HG02798 (cell line): ENCODE data around the gene CSTPP1.
"Not testable (repeated sequence)": the region's sequence is repeated elsewhere in the genome, so short reads cannot be mapped to it uniquely, and the experiment has no call there.

Source experiments
- ATAC-seq: cut with Tn5 transposase; IDR thresholded peaks from one replicate; pipeline ENCODE4 v1.9.1; 2021; ENCODE audit warnings: mild to moderate bottlenecking; ENCODE audit not compliant: unreplicated experiment, poor library complexity

Gene CSTPP1

DNA sequence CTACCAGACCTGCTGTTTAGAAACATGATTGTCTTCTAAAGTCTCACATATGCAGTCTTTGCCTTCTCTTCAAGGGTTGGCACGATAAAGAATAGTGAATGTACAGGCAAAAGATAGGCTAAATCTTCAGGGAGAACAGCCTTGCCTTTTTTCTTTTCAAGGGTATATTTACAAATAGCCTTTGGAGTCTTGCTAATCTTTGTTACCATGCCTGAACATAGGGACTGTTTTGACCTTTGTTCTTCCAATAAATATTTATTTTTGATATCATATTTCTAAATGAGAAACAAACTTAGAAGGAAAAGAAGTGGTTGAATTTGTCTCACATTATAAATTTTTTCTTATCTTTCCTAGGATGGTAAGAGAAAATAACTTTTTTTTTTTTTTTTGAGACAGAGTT lies 12.7 kb downstream of the CSTPP1 start:
- ATAC-seq = no peak

DNA sequence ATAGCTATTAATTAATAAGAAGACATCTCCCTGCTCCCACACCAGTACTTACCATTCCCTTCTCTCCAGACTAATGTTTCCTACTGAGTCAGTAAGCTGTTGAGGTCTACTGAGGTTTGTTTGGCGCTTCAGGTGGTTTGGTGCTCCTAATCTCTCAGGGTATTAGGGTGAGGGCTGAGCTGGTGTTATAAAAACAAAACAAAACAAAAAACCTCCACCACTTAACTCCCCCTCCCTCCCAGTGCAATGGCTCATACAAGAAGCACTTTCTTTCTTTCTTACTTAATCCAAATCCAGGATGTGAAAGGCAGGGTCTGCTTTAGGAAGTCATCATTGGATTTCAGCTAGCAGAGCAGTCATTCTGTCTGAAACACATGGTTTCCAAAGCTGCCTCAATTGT lies 15.3 kb downstream of the CSTPP1 start:
- ATAC-seq = no peak

DNA sequence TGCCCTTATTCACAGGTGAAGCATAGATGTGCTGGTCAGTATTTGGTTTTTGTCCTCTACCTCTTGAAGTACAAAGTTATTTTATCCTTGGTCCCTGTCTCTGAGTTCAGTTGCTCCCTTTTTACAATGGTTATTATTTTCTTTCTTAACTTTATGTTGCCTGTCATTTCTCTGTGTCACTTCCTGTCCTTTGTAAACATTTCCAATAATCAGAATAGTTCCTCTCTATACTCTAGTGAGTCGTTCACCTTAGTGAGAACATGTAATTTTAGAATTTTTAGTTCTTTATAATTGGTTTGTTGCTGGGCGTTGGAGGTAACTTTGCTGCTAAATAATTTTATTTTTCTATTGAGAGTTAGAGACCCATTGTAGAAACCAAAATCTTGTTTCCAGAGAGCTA lies 16.0 kb downstream of the CSTPP1 start:
- no peak for ATAC-seq

DNA sequence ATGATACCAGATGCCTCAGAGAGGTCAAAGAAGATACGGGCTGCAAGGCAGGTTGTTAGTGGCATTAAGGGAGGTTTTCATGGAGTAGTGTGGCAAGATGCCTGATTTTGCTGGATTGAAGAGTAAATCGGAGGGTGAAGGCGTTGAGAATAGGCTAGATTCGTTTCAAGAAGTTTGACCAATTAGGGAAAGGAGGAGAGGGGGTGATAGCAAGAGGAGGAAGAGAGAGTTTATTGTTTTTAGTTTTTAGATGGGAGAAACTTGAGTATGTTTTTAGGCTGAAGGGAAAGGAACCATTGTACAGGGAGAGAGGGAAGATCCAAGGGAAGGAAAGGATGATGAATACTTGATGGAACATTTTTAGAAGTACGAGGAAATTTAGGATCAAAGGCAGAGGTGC lies 16.5 kb downstream of the CSTPP1 start:
- ATAC-seq = no peak

DNA sequence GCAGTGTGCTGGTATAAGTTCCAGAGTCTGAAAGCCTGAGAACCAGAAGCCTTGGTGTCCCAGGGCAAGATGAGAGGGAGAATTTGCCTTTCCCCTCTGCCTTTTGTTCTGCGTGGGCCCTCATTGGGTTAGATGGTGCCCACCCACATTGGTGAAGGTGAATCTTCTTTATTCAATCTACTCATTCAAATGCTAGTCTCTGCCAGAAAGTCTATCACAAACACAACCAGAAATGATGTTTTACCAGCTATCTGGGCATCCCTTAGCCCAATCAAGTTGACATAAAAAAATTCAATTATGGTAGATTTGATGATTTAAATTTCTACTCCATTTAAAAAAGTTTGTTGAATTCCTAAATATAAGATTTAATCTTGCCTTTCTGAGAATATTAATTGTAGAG lies 22.2 kb downstream of the CSTPP1 start:
- ATAC-seq = no peak

DNA sequence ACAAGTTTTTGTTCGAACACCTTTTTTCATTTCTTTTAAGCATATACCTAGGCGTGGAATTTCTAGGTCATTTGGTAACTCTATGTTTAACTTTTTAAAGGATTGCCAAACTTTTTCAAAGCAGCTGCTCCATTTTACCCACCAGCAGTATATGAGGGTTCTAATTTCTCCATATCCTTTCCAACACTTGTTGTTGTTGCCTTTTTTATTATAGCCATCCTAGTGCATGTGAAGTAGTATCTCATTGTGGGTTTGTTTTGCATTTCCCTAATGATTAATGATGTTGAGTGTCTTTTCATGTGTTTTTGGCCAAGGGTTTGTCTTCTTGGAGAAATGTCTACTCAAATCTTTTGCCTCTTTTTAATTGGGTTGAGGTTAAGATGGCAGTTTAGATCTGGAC lies 24.5 kb downstream of the CSTPP1 start:
- ATAC-seq = no peak

DNA sequence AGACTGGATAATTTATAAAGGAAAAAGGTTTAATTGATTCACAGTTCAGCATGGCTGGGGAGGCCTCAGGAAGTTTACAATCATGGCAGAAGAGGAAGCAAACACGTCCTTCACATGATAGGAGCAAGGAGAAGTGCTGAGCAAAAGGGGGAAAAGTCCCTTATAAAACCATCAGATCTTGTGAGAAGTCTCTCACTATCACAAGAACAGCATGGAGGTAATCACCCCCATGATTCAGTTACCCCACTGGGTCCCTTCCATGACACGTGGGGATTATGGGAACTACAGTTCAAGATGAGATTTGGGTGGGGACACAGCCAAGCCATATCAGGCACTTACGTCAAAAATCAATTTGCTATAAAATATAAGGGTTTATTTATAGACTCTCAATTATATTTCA lies 25.3 kb downstream of the CSTPP1 start:
- ATAC-seq = not testable (repeated sequence)

DNA sequence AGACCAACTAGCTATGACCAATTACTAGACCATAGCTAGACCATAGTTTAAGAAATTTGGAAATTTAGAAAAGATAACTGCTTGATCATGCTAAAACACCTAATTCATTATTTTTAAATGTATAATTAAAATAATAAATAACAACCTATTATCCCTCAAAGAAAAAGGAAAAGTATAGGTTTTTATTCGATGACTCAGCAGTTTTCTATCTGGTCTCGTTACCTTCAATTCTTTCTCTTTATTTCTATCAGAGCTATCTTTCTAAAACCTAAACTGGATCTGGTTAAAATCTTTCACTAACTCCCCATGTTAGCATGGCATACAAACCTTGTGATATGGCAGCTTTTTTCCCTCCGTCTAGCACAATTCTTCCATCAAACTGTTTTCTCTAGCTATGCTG lies 27.3 kb downstream of the CSTPP1 start:
- no peak for ATAC-seq

DNA sequence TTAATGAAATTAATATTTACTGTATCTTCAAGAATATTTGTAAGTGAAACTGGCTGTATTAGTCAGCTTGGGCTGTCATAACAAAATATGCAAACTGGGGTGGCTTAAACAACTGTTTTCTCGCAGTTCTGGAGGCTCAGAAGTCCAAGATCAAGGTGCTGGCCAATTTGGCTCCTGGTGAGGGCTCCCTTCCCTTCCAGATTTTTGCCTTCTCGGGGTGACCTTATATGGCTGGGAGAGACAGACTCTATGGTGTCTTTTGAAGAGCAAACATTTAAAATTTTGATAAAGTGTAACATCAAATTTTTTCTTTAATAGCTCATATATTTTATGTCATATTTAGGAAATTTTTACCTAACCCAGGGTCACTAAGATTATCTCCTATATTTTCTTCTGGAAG lies 30.2 kb downstream of the CSTPP1 start:
- no peak for ATAC-seq

DNA sequence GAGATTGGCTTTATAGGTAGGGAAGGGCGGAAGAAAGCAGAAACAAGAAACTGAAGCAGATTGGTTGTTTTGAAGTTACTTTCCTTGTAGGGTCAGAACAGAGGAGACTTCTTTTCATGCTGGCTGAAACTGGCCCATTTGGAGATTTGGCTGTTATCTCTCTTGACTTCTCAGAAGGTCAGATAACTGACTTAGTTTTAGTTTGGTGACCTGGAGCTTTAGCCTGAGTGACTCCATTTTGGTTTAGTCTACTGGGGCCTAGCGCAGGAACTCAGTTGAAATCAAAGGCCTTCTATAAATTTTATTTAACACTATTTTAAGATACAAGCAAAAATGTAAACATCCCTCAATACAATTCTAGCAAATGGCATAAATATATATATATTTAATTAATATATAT lies 31.4 kb downstream of the CSTPP1 start:
- ATAC-seq = no peak

DNA sequence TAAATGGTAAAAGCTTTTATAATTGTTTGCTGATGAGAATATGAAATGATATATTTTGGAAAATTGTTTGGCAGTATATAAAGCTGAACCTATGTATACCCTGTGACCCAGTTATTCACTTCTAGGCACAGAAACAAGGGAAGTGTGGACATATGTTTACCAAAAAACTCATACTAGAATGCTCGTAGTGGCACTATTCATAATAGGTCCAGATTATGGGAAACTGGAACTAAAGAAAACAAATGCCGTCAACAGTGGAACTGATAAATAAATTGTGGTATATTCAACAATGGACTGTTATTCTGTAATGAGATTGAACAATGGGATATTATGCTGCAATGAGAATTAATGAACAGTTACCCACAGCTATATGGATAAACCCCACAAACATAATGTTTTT lies 32.8 kb downstream of the CSTPP1 start:
- ATAC-seq = no peak

DNA sequence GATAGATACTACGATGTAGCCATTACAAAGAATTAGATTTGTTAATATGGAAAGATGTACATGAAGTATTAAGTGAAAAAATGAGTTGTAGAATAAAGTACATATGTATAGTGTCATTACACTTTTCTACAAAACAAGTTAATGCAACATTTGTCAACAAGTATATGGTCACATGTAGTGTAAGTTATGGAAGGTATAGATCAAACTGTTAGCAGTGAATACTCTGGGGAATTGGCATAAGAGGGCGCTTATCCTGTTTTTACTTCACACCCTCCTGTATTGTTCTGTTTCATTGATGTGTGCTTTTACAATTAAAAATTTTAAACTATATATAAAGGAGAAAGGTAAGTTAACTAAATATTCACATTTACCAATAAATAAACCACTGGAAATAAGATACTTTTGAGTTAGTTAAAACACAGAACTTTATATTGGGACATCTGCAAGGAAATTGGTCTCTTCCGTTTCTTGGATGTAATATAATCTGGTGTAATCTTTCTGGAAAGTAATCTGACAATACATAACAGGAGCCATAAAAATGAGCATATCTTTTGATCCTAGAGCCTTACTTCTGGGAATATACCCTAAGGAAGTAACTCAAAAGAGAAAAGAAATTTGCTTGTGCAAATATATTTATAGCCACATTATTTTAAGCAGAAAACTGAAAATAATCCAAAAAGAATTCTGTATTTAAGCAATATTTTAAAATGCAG lies 34.5 kb downstream of the CSTPP1 start:
- ATAC-seq = no peak

DNA sequence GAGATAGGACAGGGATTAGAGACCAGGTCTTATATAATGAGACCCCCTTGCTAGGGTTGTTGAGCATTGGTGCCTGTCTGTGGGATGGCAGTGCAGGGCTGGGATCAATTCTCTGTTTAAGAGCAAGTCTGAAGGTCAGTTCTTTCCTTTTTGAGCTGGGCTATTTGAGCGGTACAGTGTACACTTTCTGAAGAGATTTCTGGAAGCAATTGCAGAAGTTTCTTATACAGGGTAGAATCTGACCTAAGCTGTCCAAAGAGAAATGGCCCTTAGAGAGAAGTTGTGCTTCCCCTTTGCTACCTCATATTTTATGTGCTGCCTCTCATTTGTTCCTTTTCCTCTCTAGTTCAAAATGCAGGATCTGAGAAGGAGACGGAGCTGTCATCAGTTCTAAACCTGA lies 35.8 kb downstream of the CSTPP1 start:
- no peak for ATAC-seq

DNA sequence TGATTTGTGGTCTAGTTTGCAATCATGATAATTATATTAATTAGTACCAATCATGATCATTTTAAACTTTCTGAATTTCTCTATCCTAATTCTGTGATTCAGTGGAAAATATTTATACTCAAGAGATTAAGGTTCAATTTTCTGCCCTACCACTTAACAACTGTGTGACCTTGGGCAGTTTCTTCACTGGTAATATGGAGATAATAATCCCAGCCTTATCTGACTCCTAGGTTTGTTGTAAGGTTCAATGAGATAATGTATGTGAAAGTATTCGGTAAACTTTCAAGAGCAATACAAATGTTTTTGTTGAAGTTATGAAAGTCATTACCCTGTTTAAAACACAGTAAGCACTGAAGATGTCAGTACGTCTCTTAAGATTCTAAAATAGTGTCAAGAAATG lies 36.3 kb downstream of the CSTPP1 start:
- ATAC-seq = no peak

DNA sequence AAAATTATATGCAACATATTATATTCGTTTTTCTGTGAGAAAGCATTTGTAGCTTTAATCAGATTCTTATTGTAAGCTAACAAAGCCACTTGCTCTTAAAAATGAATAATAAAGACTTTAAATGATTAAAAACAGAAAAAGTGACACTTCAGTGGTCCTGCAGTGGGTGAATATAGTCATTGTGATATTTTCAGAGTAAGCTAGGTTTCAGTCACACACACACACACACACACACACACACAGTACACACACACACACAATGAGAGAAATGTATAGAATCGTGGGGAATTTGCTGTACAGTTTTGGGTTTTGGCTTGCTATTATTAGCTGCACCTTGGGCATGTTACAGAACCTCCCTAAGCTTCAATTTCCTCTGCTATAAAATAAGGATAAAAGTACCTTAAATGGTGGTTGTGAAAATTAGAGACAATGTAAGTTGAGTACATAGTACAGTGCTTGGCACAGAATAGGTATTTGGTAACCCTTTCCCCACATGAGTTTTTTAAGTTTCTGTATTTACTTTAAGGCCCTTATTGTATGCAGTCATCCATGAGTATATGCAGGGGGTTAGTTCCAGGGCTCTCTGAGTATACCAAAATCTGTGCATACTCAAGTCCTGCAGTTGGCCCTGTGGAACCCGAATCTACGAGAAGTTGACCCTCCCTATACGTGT lies 39.8 kb downstream of the CSTPP1 start:
- ATAC-seq = no peak

DNA sequence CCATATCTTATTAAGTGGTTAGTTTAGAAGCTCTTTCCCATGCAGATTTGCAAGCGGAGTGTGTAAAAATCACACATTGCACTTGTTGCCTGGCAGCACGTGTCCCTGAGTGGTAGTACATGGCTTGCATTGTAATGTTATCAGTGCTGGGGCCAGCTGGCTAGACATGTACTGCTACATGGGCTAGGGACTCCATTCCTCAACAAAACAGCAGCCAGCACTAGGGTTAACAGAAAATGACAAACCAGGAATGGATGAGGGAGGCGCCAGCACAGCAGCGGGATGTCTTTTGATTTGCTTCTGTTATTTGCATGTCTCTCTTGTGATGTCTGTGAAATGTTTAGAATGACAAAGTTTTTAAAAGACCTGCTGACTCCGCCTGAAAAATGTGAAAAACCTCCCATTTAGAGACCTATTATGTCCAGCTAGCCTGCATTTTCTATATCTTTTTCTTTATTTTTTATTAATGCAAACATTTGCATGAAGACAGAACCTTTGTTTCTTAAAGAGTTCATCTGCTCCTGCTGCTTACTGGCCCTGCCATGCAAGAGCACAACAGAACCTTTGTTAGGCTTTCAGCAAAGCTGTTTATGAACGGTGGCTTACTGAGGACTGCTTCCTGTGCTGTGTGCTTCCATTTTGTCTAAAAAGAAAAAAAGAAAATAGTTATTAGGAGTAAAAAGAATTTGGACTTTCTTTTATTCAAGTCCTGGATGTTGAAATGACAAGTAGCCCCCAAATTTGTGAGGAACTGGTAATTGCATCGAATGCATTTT lies 40.7 kb downstream of the CSTPP1 start:
- no peak for ATAC-seq

DNA sequence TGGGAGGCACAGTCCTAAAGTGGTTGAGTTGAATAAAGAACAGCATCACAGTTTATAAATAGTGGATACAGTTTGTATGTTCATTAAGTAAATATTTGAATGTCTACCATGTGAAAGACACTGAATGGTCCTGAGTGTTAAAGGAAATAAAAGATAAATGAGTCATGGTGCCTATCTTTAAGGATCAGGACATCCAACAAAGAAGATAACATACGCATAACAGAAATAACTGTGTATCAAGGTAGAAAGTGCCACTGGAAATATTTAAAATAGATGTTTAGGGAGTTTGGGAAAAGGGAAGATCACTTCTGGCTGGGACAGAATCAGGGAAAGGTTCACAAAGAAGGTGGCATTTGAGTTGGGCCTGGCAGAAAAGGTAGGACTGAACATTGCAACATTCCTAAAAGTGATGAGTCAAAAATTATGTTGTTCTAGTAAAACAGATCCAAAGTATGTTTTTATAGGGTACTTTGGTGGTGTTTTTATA lies 41.5 kb downstream of the CSTPP1 start:
- ATAC-seq = no peak

DNA sequence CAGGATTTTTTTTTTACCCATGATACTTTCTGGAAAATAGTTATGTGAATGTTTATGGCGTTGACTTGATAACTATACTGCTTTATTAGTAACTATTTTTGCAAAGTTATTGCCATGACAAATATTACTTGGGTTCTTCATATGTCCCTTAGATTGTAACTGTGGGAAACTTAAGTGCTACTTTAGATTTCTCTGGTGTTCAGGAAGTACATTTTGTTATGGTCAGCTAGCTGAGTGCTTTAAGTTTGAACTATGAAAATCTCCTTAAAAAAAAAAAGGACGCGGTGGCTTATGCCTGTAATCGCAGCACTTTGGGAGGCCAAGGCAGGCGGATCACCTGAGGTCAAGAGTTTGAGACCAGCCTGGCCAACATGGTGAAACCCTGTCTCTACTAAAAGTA lies 42.8 kb downstream of the CSTPP1 start:
- ATAC-seq = no peak

DNA sequence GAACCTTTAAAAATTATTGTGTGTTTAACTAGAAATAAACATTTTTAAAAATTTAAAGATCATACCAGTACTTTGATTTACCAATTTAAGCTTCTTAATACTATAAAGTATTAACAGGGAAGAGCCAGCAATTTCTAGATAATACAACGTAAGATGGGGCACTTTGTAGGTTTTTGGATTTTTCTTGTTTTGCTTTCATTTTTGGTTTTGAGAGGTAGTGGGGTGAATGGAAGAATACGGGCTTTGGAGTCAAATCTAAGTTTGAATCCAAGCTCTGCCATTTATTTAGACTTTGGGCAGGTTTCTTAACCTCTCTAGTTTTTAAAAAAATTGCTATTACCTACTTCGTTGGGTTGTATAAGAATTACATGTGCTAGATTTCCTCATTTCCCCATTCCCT lies 44.9 kb downstream of the CSTPP1 start:
- ATAC-seq = no peak

DNA sequence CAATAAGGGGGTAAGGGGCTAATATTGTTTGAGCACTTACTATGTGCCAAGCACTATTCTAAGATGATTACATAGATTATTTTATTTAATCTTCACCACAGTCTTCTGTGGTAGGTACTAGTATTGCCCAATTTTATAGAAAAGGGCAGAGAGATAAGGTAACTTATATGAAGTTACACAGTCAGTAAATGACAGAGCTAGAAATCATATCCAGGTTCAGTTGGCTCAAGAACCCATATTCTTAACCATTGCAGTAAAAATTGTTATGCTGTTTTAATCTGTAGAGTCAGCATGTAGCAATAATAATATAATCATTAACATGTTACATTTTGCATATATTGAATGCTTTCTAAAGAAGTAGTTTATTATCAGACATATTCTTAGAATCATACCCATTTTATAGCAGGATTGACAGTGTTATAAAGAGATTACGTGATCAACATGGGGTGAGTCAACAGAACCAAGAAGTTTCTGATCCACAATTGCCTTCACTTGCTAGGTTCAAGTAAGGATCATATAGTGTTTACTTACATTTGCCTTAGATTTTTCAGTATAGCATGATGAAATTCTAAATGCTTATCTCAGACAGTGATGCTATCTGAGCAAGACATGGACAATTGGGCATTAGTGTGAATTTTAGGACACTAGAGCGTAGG lies 46.4 kb downstream of the CSTPP1 start:
- ATAC-seq = no peak

DNA sequence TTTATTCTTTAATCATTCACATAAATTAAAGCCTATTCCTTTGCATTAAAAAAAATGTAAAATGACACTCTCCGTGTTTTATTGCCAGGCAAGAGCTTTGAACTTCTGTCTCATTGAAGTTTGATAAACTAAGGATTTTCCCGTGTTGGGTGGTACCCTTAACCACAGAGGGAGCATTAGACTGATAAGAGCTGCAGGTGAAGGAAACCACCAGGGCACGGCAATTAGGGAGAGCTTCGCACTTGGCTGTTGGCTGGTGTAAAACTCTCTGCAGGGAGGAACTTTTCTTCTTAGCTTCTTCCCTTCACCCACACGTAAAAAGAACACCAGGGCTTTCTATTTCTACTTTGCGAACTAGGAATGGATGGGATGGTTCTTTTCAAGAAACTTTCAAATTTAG lies 47.0 kb downstream of the CSTPP1 start:
- no peak for ATAC-seq
